Progenitor cell of endocrine pancreas (in vitro differentiated cells): Measurements from ENCODE around the gene MITD1. TPM values are rescaled to one million over a fixed set of nuclear protein-coding genes. Genes with fewer than 3 reads are reported as not detected.

Experiments
- DNase-seq: peaks from one replicate; pipeline ENCODE4 v3.0.0; 2021; ENCODE audit warnings: low spot score; ENCODE audit not compliant: unreplicated experiment
- H3K27ac Mint-ChIP-seq: 2 replicates; pipeline ENCODE4 v1.8.0; 2021; ENCODE audit warnings: mild to moderate bottlenecking, moderate library complexity, mixed read lengths
- H3K27me3 Mint-ChIP-seq: 2 replicates; pipeline ENCODE4 v1.8.0; 2021; ENCODE audit warnings: mixed read lengths
- H3K36me3 Mint-ChIP-seq: 2 replicates; pipeline ENCODE4 v1.8.0; 2022; ENCODE audit warnings: mixed read lengths; ENCODE audit not compliant: insufficient read depth
- H3K4me1 Mint-ChIP-seq: 2 replicates; pipeline ENCODE4 v1.8.0; 2021; ENCODE audit warnings: low read depth, mixed read lengths
- H3K4me3 Mint-ChIP-seq: 2 replicates; pipeline ENCODE4 v1.8.0; 2021; ENCODE audit warnings: low read depth, mild to moderate bottlenecking, moderate library complexity, mixed read lengths
- H3K9me3 Mint-ChIP-seq: 2 replicates; pipeline ENCODE4 v1.8.0; 2021; ENCODE audit warnings: low read depth, mixed read lengths
- CTCF ChIP-seq: fragments of 200-600 bp; sonication (generic); IDR thresholded peaks from one replicate; pipeline ENCODE4 v1.5.0; 2021; ENCODE audit warnings: antibody characterized with exemption, mild to moderate bottlenecking; ENCODE audit not compliant: unreplicated experiment
- total RNA-seq: library from RNA; stranded (reverse); gene quantifications from 2 replicates; pipeline ENCODE4 v1.2.1, GENCODE V29; 2021

Gene MITD1
- total RNA-seq, 1 donor from 2014 or later, result 38.4 TPM

GRCh38 chr2:99127981-99128380 is 52.9 kb downstream of the MITD1 start:
- peaks cover 67% of the 10 kb centered on the region for H3K9me3 Mint-ChIP-seq
- peaks cover 62% of the 10 kb centered on the region for H3K36me3 Mint-ChIP-seq
- no peak for DNase-seq
- H3K4me3 Mint-ChIP-seq, result no peak overlapping the region
- no peaks in the 10 kb centered on the region for H3K4me1 Mint-ChIP-seq
- no peaks in the 10 kb centered on the region for H3K27me3 Mint-ChIP-seq
- H3K27ac Mint-ChIP-seq, result no peak overlapping the region
- TF ChIP-seq CTCF, result no peak

Other genes with a start within 250 kb of the MITD1 start
- gene CRACDL, start 244.8 kb downstream of the MITD1 start, total RNA-seq, result 1.6 and 2.1 TPM in 2 replicates
- gene C2orf15, start 39.4 kb downstream of the MITD1 start, total RNA-seq, result 16.0 and 19.6 TPM in 2 replicates
- 12.3 and 13.8 TPM in 2 replicates for gene TSGA10, start 26.1 kb downstream of the MITD1 start, total RNA-seq
- 5.3 and 6.3 TPM in 2 replicates for gene LIPT1, start 26.1 kb downstream of the MITD1 start, total RNA-seq
- 32.6 and 37.3 TPM in 2 replicates for gene MRPL30, start 126 bp upstream of the MITD1 start, total RNA-seq
- not detected in 2 replicates for gene LYG2, start 74.6 kb upstream of the MITD1 start, total RNA-seq
- gene LYG1, start 120.1 kb upstream of the MITD1 start, total RNA-seq, result 3.3 and 3.4 TPM in 2 replicates
- gene TXNDC9, start 155.3 kb upstream of the MITD1 start, total RNA-seq, result 28.9 and 32.7 TPM in 2 replicates
- 40.1 and 41.9 TPM in 2 replicates for gene EIF5B, start 156.3 kb upstream of the MITD1 start, total RNA-seq